HG03025 (cell line): ENCODE data around the gene OXLD1.

Experiments
- ATAC-seq: cut with Tn5 transposase; IDR thresholded peaks from one replicate; pipeline ENCODE4 v1.9.1; 2021; ENCODE audit warnings: mild to moderate bottlenecking, moderate library complexity; ENCODE audit not compliant: unreplicated experiment, low FRiP score

OXLD1 gene

GRCh38 chr17:81666342-81667191 lies at the start of gene OXLD1, which contains the start of gene CCDC137:
Gene OXLD1 (minus strand): TSS chr17:81666605. CDS start chr17:81666577, 28 bp downstream.
Gene CCDC137 (plus strand): TSS chr17:81666737. CDS start chr17:81666767, 30 bp downstream.
- peak; percentile 75 for ATAC-seq

- ATAC-seq: no peak
These were observed 48.9 kb upstream of the OXLD1 start for GRCh38 chr17:81715107-81715871.

GRCh38 chr17:81714412-81715106 lies 48.2 kb upstream of the OXLD1 start:
- ATAC-seq: no peak

GRCh38 chr17:81713556-81714411 lies 47.4 kb upstream of the OXLD1 start:
- ATAC-seq: no peak

- no peak for ATAC-seq
These were observed 46.7 kb upstream of the OXLD1 start for GRCh38 chr17:81713004-81713555.

GRCh38 chr17:81712468-81713003 lies 46.1 kb upstream of the OXLD1 start:
- ATAC-seq: no peak

- no peak for ATAC-seq
These were observed 45.5 kb upstream of the OXLD1 start, which contains the start of gene SLC25A10 for GRCh38 chr17:81711814-81712467. Gene SLC25A10 (plus strand): TSS chr17:81712284. CDS start chr17:81712427, 143 bp downstream.

- no peak for ATAC-seq
These were observed 44.3 kb upstream of the OXLD1 start for GRCh38 chr17:81710514-81711308.

- ATAC-seq: no peak
These were observed 42.4 kb upstream of the OXLD1 start for GRCh38 chr17:81708739-81709185.

- no peak for ATAC-seq
These were observed 41.6 kb upstream of the OXLD1 start for GRCh38 chr17:81707725-81708646.

- ATAC-seq: no peak
These were observed 40.6 kb upstream of the OXLD1 start for GRCh38 chr17:81706757-81707624.

- no peak for ATAC-seq
These were observed 39.8 kb upstream of the OXLD1 start for GRCh38 chr17:81706232-81706611.

GRCh38 chr17:81705518-81706231 lies 39.3 kb upstream of the OXLD1 start:
- no peak for ATAC-seq

- no peak for ATAC-seq
These were observed 37.6 kb upstream of the OXLD1 start for GRCh38 chr17:81703747-81704654.
